Esophagus squamous epithelium (tissue), 5 donors: ENCODE results near the gene SPATA12. TPM values are rescaled to one million over a fixed set of nuclear protein-coding genes. Genes with fewer than 3 reads are reported as not detected.
A peak's percentile ranks its signal among the peaks of the same experiment; 100 is the strongest.

Source experiments
- DNase-seq: peaks from one replicate; lab custom pipeline; 2025; lab: John Stamatoyannopoulos, UW
- H3K27ac ChIP-seq, 4 donors: fragments of 200-600 bp; sonication (generic); one replicate each; pipeline ENCODE4 v1.5.1; 2016 to 2019; ENCODE audit warnings: mild to moderate bottlenecking in 1 of 4
- H3K27me3 ChIP-seq, 4 donors: fragments of 200-600 bp; sonication (generic); 1 replicate in 3 of 4; 2 replicates in 1 of 4; pipeline versions ENCODE4 v1.5.1 to v1.6.0; 2017 to 2021; ENCODE audit warnings: antibody characterized with exemption in 1 of 4
- H3K36me3 ChIP-seq, 3 donors: fragments of 200-600 bp; sonication (generic); one replicate each; pipeline ENCODE4 v1.5.1; 2016 to 2019
- H3K4me1 ChIP-seq, 3 donors: fragments of 200-600 bp; sonication (generic); one replicate each; pipeline ENCODE4 v1.5.1; 2017 to 2019
- H3K4me3 ChIP-seq, 4 donors: fragments of 200-600 bp; sonication (generic); 1 replicate in 3 of 4; 2 replicates in 1 of 4; pipeline ENCODE4 v1.5.1; 2016 to 2019; ENCODE audit warnings: mild to moderate bottlenecking in 2 of 4, moderate library complexity in 1 of 4
- H3K9me3 ChIP-seq, 3 donors: fragments of 200-600 bp; sonication (generic); one replicate each; pipeline ENCODE4 v1.5.1; 2016 to 2019
- POLR2A ChIP-seq, 4 donors: fragments of 450-650 bp; IDR thresholded peaks; one replicate each; pipeline ENCODE4 v1.6.1; 2017; ENCODE audit warnings: antibody characterized with exemption in 4 of 4, mild to moderate bottlenecking in 4 of 4, moderate library complexity in 3 of 4
- WGBS, 2 donors: methylation state at CpG; one replicate each; pipeline ENCODE4 v1.1.5; 2018; 5-methylcytosine and 5-hydroxymethylcytosine counted together
- intact Hi-C: fragments of 100-400 bp; cut with DNase I; formaldehyde crosslinking; loops from one replicate; pipeline ENCODE4 v1.15.0; 2022
- total RNA-seq, 4 donors: library from RNA; depleted of rRNA; stranded (reverse); fragments of >200 nt; gene quantifications; one replicate each; pipeline ENCODE4 v1.1.0, GENCODE V29; 2016
- TF ChIP-seq, protein P1 (sequence below), 6 experiments: fragments of 450-650 bp in 4 of 6; fragments of 200-600 bp in 2 of 6; sonication (generic) in 2 of 6; IDR thresholded peaks; one replicate each; pipeline ENCODE4 v1.5.1; 2016 to 2019; ENCODE audit warnings: antibody characterized with exemption in 6 of 6, mild to moderate bottlenecking in 4 of 6, moderate library complexity in 4 of 6
- donor health status: DM: yes; HTN: yes; CAD: no.

The SPATA12 gene
- total RNA-seq, 4 donors from 2014 or later: 0.09 TPM; not detected in 3

DNA sequence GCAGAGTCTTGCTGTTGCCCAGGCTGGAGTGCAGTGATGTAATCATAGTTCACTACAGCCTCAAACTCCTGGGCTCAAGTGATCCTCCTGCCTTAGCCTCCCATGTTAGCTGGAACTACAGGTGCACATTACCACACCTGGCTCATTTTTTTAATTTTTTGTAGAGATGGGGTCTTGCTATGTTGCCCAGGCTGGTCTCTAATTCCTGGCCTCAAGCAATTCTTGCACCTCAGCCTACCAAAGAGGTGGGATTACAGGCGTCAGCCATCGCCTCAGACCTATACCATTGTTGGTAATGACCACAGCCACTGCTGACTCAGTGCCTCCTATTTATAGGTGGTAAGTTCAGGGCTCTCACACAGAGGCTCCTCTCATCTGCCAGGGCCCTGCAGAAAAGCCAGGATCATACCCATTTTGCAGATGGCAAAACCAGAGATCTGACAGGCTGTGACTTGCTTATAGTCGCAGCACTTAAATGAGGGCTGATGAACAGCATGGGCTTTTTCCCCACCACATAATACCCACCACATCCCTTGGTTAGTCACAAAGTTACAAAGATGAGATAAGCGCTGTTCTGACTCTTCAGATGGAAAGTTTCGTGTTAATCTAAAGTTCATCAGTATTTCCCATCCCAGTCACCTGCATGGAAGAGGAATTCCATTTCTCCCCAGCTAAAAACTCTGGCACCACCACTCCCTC lies 21.8 kb upstream of the SPATA12 start:
- peaks cover 0 to 14% (median 0%) of the 10 kb centered on the region in 3 donors for H3K4me1 ChIP-seq
- no peak for TF ChIP-seq POLR2A (IDR thresholded peaks at IDR 0.05)
- TF ChIP-seq, protein P1, sequence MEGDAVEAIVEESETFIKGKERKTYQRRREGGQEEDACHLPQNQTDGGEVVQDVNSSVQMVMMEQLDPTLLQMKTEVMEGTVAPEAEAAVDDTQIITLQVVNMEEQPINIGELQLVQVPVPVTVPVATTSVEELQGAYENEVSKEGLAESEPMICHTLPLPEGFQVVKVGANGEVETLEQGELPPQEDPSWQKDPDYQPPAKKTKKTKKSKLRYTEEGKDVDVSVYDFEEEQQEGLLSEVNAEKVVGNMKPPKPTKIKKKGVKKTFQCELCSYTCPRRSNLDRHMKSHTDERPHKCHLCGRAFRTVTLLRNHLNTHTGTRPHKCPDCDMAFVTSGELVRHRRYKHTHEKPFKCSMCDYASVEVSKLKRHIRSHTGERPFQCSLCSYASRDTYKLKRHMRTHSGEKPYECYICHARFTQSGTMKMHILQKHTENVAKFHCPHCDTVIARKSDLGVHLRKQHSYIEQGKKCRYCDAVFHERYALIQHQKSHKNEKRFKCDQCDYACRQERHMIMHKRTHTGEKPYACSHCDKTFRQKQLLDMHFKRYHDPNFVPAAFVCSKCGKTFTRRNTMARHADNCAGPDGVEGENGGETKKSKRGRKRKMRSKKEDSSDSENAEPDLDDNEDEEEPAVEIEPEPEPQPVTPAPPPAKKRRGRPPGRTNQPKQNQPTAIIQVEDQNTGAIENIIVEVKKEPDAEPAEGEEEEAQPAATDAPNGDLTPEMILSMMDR (IDR thresholded peaks at IDR 0.05): no peak
- no peaks in the 10 kb centered on the region for H3K27me3 ChIP-seq
- H3K4me3 ChIP-seq: no peak overlapping the region
- H3K27ac ChIP-seq: no peak overlapping the region
- H3K36me3 ChIP-seq: peaks cover 0 to 14% (median 0%) of the 10 kb centered on the region in 3 donors
- intact Hi-C loops: no loop called here
- WGBS, 2 donors: 87 to 90% methylated on average over 3 to 5 of the region's 5 CpGs
- DNase-seq: no peak
- no peaks in the 10 kb centered on the region for H3K9me3 ChIP-seq

DNA sequence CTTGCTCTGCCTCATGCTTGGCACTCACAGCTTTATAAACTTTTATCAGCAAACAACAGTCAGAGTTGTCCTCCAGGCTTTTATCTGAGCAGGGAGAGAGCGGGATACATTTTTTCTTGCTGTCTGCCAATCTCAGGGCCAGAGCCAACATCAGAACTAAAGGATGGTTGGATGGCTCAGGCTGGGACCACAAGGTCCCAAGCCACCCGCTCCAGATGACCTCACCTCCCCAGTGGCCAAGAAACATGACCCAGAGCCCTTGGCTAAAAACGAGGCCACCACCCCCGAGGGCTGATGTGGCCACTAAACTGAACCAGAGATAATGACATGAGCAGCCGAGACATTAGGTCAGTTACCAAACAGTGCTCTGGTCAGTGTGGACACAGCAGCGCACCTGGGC lies 18.8 kb upstream of the SPATA12 start:
- no peaks in the 10 kb centered on the region for H3K27me3 ChIP-seq

DNA sequence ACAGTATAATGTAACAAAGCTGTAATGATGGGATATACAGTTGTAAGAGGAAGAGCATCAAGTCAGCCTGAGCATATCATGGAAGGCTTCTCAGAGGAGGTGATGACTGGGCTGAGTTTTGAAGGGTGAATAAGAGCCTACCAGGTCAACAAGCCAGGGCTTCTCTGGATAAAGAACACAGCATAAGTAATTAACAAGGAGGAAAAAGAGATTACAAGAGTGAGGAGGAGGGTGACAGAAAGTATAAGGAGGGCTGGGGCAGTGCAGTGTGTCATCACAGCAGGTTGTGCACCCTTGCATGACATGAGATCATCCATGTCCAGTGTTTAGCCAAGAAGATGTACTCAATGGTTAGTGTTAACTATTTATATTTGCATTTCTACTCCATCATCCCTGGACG lies 16.9 kb upstream of the SPATA12 start:
- Histone ChIP-seq H3K4me1 (peaks cover 11 to 45% (median 28%) of the 10 kb centered on the region in 3 donors), H3K9me3 (no peaks in the 10 kb centered on the region), H3K36me3 (no peaks in the 10 kb centered on the region), H3K27ac (no peak overlapping the region), H3K4me3 (no peak overlapping the region), H3K27me3 (no peaks in the 10 kb centered on the region)
- intact Hi-C loops: no loop called here
- WGBS, 2 donors: 50 to 87% methylated on average over 1 of the region's 1 CpG
- TF ChIP-seq, protein P1 (IDR thresholded peaks at IDR 0.05): no peak
- TF ChIP-seq POLR2A (IDR thresholded peaks at IDR 0.05): no peak
- no peak for DNase-seq

More for the DNA sequence above, 18.8 kb upstream of the SPATA12 start:
- 66 to 89% methylated on average over 1 to 4 of the region's 6 CpGs for WGBS, 2 donors
- Histone ChIP-seq H3K9me3 (no peaks in the 10 kb centered on the region), H3K4me3 (no peak overlapping the region), H3K36me3 (no peaks in the 10 kb centered on the region), H3K27ac (no peak overlapping the region), H3K4me1 (peaks cover 0 to 27% (median 10%) of the 10 kb centered on the region in 3 donors)
- intact Hi-C loops: no loop called here
- DNase-seq: no peak
- TF ChIP-seq, protein P1 (IDR thresholded peaks at IDR 0.05): no peak
- TF ChIP-seq POLR2A (IDR thresholded peaks at IDR 0.05): no peak

DNA sequence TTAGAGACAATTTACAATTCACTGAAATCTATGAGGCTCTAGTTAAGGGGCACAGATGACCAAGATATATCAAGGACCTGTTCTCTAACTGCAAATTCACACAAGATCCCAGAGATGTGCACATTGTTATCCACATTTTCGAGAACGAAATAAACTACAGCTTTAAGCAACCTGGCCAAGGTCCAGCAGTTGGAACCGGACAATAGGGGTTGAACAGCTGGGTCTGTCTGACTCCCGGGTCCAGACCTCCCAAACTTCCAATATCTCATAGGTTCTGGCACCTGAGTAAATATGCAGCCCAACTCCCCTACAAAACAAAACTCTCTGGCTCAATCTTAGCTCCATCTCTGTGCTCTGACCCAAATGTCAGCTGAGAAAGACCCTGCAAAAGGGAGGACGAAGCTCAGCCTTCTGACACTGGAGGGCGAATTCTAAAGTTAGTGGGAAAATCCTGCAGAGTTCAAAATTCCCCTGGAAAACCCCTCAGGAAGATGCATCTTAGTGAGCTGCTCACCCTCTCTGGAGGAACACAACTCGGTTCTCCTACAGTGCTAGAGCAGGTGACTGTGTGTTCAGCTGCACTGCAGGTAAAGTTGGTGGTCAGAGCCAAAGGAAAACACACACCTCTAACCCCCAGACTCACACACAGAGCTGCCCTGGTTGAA lies 14.2 kb upstream of the SPATA12 start:
- Histone ChIP-seq H3K27ac (no peak overlapping the region), H3K4me1 (peaks cover 17 to 70% (median 48%) of the 10 kb centered on the region in 3 donors), H3K27me3 (no peaks in the 10 kb centered on the region), H3K9me3 (no peaks in the 10 kb centered on the region), H3K36me3 (no peaks in the 10 kb centered on the region), H3K4me3 (no peak overlapping the region)
- TF ChIP-seq, protein P1 (IDR thresholded peaks at IDR 0.05): no peak
- TF ChIP-seq POLR2A (IDR thresholded peaks at IDR 0.05): no peak
- DNase-seq: no peak
- intact Hi-C loops: no loop called here
- 29 to 48% methylated on average over 3 to 5 of the region's 7 CpGs for WGBS, 2 donors

DNA sequence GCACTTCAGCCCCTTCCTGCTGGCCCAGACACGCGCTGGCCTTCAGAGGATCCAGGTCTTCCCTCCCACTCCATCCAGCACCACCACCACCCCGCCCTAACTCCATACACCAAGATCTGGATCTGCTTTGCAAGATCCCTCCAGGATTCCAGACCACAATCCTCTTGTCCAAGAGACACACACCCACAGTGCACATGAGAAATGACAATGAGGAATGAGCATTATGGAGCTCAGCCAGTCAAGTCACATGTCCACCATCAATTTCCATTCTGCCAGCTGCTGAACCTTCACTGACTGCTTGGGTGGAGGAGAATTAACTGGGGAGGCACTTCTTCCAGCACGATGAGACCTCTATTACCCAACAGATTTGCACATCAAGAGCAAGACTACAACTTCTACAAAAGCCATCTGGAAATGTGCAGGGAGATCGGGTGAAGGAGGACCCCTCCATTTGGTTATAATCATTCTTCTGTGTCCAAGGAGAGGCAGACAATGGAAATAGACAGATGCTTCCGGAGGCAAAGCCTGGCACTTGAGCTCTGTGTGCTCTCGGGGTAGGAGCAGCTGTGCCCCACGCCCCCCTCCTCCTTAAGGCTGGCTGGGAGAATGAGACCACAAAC lies 12.3 kb upstream of the SPATA12 start:
- no peaks in the 10 kb centered on the region for H3K36me3 ChIP-seq
- WGBS, 2 donors: 14 to 26% methylated on average over 7 of the region's 8 CpGs
- TF ChIP-seq, protein P1 (IDR thresholded peaks at IDR 0.05): no peak
- no peak for TF ChIP-seq POLR2A (IDR thresholded peaks at IDR 0.05)
- intact Hi-C loops: no loop called here
- no peaks in the 10 kb centered on the region for H3K9me3 ChIP-seq
- H3K27me3 ChIP-seq: no peaks in the 10 kb centered on the region
- H3K4me3 ChIP-seq: no peak overlapping the region
- H3K4me1 ChIP-seq: peaks cover 24 to 68% (median 48%) of the 10 kb centered on the region in 3 donors
- no peak for DNase-seq
- H3K27ac ChIP-seq: peak overlapping the region; percentile 83 to 91 (median 84)
